ENCODE data around the gene KLF3.

DNA sequence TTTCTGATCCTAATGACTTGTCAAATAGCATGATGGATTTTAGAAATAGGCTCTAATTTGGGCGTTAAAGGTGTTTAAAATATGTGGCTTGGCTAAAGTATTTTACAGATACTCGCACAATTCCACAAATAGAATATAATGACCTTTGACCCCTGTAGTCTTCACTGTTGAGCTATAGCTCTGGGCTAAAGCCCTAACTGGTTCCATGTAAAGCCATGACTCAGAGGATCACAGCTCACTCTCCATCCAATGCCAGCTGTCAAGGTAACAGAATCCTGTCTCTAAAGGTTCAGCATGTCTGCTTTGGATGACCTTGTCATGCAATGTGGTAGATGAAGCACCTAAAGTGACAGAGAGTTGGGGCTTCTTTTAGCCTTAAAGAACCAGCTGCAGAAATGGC lies 76.3 kb downstream of the KLF3 start:
- TF ChIP-seq, protein P1, sequence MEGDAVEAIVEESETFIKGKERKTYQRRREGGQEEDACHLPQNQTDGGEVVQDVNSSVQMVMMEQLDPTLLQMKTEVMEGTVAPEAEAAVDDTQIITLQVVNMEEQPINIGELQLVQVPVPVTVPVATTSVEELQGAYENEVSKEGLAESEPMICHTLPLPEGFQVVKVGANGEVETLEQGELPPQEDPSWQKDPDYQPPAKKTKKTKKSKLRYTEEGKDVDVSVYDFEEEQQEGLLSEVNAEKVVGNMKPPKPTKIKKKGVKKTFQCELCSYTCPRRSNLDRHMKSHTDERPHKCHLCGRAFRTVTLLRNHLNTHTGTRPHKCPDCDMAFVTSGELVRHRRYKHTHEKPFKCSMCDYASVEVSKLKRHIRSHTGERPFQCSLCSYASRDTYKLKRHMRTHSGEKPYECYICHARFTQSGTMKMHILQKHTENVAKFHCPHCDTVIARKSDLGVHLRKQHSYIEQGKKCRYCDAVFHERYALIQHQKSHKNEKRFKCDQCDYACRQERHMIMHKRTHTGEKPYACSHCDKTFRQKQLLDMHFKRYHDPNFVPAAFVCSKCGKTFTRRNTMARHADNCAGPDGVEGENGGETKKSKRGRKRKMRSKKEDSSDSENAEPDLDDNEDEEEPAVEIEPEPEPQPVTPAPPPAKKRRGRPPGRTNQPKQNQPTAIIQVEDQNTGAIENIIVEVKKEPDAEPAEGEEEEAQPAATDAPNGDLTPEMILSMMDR (IDR thresholded peaks at IDR 0.05; ENCODE audit: poor library complexity, severe bottlenecking): no peak
- TF ChIP-seq, protein P2, sequence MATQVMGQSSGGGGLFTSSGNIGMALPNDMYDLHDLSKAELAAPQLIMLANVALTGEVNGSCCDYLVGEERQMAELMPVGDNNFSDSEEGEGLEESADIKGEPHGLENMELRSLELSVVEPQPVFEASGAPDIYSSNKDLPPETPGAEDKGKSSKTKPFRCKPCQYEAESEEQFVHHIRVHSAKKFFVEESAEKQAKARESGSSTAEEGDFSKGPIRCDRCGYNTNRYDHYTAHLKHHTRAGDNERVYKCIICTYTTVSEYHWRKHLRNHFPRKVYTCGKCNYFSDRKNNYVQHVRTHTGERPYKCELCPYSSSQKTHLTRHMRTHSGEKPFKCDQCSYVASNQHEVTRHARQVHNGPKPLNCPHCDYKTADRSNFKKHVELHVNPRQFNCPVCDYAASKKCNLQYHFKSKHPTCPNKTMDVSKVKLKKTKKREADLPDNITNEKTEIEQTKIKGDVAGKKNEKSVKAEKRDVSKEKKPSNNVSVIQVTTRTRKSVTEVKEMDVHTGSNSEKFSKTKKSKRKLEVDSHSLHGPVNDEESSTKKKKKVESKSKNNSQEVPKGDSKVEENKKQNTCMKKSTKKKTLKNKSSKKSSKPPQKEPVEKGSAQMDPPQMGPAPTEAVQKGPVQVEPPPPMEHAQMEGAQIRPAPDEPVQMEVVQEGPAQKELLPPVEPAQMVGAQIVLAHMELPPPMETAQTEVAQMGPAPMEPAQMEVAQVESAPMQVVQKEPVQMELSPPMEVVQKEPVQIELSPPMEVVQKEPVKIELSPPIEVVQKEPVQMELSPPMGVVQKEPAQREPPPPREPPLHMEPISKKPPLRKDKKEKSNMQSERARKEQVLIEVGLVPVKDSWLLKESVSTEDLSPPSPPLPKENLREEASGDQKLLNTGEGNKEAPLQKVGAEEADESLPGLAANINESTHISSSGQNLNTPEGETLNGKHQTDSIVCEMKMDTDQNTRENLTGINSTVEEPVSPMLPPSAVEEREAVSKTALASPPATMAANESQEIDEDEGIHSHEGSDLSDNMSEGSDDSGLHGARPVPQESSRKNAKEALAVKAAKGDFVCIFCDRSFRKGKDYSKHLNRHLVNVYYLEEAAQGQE (IDR thresholded peaks at IDR 0.05; ENCODE audit: borderline replicate concordance): no peak
- no peak for TF ChIP-seq EZH2 (IDR thresholded peaks at IDR 0.05; ENCODE audit: borderline replicate concordance, insufficient read depth, low read length, poor library complexity, severe bottlenecking)
- TF ChIP-seq SMC3 (conservative IDR thresholded peaks at IDR 0.05; ENCODE audit: poor library complexity): no peak

Data from neural cell (in vitro differentiated cells).